ENCODE results near the gene PBX1.

The PBX1 gene

DNA sequence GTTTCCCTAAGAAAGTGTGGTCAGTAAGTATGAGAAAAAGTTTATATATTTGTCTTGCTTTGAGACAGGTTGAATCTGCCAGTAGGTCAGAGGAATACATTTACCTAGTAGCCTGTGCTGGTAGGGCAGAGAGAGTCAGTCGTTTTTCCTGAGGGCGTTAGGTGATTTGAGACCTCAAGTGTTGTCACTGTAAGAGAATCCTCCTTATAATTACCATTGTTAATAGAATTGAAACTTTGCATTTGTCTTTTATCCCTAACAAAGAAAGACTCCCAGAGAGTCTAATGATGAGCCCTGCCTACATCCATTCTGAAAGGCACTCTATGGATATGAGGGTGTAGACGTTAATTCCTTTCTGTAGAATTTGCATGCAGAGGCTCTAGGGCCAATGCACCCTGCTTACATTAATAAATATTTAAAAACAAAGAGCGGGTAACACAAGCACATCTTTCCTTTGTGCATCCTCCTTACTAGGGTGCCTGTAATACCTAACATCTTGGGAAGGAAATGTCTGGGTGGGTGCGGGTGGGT is 16.4 kb downstream of the PBX1 start:
- DNase-seq (ENCODE audit: insufficient read length, low spot score), result no peak
- FAIRE-seq, result no peak

DNA sequence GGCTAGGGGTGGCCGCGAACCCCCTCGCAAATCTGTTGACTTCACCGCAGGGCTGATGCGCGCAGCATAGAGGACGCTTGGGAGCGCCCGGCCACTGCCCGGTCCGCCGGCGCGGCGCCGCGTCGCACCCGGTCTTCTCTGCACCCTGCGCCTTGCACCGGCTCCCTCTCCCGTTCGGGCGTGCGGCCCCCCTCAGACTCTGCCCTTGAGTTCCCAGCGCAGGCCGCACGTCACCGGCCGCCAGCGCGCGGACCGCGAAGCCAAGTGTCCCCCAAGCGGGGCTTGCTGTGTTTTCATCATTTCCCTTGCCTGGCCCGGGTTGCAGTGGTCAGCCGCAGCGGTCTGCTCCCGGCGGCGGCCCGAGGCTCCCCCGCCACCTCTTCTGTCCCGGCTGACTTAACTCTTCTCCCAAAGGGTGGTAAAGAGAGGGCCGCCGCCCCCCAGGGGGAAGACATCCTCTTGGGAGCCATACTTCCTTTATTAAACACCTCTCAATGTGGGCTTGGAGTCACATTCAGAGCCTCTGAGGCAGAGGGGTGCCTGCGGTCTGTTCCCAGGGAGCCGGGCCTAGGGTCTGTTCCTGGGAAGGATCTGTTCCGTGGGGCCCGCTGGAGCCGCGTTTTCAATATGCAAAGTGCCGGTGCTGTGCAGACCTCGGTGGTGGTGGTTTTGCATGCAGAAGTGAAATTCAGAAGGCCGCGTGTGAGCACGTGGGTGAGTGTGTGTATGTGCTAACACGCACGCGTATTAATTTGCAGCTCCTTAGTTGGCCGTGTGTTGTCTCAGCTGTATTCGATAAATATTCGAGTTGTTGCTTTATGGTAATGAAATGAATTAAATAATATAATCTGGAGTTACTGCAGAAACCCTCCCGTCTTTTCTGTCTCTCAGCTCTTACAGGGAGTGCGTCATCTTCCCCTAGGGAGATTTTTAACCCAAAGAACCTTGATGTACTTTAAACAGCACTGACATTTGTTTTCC is 17.6 kb downstream of the PBX1 start:
- FAIRE-seq (no peak), DNase-seq (ENCODE audit: insufficient read length, low spot score) (no peak)
- TF ChIP-seq, protein P1, sequence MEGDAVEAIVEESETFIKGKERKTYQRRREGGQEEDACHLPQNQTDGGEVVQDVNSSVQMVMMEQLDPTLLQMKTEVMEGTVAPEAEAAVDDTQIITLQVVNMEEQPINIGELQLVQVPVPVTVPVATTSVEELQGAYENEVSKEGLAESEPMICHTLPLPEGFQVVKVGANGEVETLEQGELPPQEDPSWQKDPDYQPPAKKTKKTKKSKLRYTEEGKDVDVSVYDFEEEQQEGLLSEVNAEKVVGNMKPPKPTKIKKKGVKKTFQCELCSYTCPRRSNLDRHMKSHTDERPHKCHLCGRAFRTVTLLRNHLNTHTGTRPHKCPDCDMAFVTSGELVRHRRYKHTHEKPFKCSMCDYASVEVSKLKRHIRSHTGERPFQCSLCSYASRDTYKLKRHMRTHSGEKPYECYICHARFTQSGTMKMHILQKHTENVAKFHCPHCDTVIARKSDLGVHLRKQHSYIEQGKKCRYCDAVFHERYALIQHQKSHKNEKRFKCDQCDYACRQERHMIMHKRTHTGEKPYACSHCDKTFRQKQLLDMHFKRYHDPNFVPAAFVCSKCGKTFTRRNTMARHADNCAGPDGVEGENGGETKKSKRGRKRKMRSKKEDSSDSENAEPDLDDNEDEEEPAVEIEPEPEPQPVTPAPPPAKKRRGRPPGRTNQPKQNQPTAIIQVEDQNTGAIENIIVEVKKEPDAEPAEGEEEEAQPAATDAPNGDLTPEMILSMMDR (IDR thresholded peaks at IDR 0.05; ENCODE audit: insufficient read depth, missing control alignments), result no peak

More for the DNA sequence above, 16.4 kb downstream of the PBX1 start:
- TF ChIP-seq, protein P1 (IDR thresholded peaks at IDR 0.05; ENCODE audit: insufficient read depth, missing control alignments), result no peak

DNA sequence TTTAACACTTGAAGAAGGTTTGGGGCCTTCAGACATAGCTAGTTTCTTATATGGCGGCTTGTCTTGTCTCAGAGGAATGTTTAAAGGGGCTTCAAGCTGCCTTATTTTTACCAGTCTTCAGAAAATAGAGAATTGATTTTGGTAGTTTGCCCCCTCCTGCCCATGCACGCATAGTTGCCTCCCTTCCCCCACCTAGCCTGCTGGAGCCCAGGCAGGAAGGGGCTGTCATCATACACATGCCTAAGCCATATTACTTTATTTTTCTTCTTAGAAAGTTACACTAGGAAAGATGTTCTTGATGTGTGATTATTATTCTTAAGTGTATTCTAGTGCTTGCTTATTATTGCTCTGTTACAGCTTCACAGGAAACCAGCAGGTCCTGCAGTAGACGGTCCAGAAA is 18.3 kb downstream of the PBX1 start:
- TF ChIP-seq, protein P1 (IDR thresholded peaks at IDR 0.05; ENCODE audit: insufficient read depth, missing control alignments), result no peak
- DNase-seq (ENCODE audit: insufficient read length, low spot score) (no peak), FAIRE-seq (no peak)

DNA sequence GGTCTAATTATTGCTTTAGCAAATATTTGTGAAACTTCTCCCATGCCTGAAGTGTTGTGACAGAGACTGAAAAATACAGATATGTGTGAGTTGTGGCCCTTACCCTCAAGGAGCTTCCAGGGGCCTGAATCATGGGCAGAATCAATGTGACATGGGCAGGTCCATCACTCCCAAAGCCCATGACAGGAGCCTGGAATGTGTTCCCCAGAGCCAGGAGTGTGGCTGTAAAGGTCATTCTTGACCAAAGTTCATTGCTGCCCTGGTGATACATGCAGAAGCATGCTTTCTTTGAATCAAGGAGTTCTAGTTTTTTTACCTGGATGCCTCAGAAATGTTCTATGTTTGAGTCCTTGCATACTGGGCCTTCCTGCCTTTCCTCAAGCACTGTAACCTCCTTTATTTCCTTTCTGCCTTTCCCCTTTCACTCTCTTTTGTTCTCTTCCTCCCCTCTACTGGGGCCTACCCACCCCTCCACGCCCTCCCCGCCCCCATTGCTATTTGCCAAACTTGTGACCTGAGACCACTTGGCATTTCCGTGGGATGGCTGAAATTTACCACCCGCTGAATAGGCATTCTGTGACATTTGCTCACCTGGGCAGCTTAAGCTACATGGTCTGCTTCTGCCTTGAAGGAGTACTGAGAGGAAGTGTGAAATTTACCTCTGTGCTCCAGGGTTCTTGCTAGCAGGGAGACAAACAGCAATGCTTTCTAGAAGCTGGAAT is 19.7 kb downstream of the PBX1 start:
- TF ChIP-seq, protein P1 (IDR thresholded peaks at IDR 0.05; ENCODE audit: insufficient read depth, missing control alignments), result no peak
- no peak for DNase-seq (ENCODE audit: insufficient read length, low spot score)
- no peak for FAIRE-seq

DNA sequence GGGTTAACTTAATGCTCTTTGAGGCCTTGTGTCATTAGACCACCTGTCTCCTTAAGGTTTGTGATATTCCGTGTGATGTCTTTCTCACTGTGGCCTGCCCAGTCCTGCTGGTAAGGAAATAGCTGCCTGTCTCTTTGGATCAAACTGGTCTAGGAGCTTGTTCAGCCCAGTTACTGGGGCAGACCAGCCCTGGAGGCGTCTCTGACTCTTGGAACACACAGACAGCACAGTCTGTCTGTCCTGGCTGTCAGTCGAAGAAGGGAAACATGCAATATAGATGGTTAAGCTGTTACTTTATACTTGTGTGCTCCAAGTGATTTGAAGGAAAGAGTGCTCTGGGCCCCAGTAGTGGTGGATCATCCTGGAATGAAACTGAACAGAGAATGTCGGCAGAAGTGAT is 20.4 kb downstream of the PBX1 start:
- TF ChIP-seq, protein P1 (IDR thresholded peaks at IDR 0.05; ENCODE audit: insufficient read depth, missing control alignments), result no peak
- peak; percentile 69 for FAIRE-seq
- DNase-seq (ENCODE audit: insufficient read length, low spot score), result no peak

DNA sequence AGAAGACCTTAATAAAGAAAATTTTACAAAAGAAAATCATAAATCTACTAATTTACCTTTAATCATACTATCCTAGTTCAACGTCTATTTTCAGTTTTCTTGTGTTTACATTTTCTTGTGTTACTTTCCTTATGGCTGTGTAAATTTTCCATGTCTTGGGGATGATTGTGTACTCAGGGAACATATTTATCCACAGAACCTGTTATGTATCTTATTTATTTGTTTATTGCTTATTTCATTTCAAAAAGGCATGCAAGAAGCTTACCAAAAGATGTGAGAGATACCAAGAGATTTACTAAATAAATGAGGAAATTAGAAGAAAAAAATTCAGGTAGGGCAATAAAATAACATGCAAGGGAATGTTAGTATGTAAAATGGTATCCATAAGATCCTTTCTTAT is 22.8 kb downstream of the PBX1 start:
- FAIRE-seq (peak; percentile 64), DNase-seq (ENCODE audit: insufficient read length, low spot score) (no peak)
- TF ChIP-seq, protein P1 (IDR thresholded peaks at IDR 0.05; ENCODE audit: insufficient read depth, missing control alignments), result no peak
